Measurements from ENCODE around the gene MEIG1. TPM values are rescaled to one million over a fixed set of nuclear protein-coding genes. Genes with fewer than 3 reads are reported as not detected.
"Not testable (repeated sequence)": the region's sequence is repeated elsewhere in the genome, so short reads cannot be mapped to it uniquely, and the experiment has no call there.

The MEIG1 gene, protein sequence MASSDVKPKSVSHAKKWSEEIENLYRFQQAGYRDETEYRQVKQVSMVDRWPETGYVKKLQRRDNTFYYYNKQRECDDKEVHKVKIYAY
- total RNA-seq, result 0.40 TPM in 1 of 2 replicates, not detected in the other

DNA sequence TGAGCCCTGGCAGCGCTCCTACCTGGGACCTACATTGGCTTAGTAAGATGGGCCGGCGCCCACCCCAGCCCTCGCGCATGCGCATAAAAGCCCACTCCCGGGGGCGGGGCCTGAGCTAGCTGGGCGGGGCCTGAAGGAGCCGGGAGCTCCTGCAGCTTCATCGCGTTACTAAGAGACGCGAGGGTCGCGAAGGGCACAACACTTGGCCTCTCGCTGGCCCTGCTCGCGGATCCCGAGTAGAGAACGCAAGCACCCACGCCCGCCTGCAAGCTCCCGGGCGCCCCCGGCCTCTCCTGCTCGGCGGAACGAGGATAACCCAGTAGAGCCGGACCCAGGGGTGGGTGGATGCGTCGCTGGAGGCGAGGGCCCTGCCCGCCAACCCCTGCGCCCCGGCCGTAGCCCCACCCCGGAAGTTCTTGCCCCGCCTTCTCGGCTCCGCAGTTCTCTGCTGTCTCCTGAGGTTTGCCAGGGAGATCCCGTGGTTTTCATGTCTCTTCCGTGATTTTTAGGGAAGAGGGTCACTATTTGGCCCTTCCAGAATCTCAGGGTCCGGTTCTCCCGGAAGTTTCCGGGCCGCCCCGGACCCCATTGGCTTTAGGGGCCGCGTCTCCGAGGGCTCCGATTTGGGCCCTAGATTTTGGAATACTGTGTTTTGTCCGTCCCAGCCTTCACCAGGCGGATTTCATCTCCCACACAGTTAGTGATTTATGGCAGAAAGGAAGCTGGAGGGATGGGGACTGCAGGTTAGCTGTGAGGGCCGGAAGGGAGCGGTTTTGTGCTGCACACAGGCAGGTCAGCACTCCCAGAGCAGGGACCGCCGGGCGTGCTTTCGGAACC lies at the start of gene MEIG1:
TSS of gene MEIG1 (plus strand) at position 168 of the 837 bp plus-strand sequence. CDS start 7,081 bp downstream, outside the sequence.
- peak; percentile 89 for DNase-seq (ENCODE audit: low read depth)

DNA sequence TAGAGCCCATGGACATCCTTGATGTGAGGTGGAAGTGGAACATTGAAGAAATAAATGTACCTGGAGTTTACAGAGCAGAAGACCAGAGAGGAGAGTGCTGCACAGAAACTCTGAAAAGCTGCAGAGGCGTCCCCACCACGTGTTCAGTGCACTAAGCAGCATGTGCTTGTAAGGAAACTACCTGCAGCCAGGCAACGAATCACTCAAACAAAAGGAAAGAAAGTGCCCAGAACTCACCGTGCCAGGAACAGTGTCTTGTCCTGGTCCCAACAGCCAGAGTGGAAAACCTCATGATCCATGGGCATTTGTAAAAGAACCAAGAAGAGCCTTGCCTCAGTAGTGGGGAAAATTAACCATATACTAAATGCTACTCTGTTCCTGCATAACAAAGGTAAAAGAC lies 48.2 kb upstream of the MEIG1 start:
- no peak for DNase-seq (ENCODE audit: low read depth)

DNA sequence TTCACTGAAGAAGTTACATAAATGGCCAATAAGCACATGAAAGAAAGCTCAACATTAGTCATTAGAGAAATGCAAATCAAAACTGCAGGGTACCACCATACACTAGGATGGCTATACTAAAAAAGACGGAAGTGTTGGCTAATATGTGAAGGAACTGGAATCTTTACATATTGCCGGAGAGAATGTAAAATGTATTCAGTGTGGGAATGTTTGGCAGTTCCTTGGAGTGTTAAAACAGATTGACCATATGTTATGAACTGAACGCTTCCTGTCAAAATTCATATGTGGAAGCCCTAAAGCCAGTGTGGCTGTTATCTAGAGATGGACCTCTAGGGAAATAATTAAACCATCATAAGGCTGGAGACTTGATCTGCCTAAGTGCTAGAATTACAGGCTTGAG lies 47.4 kb upstream of the MEIG1 start:
- no peak for DNase-seq (ENCODE audit: low read depth)

DNA sequence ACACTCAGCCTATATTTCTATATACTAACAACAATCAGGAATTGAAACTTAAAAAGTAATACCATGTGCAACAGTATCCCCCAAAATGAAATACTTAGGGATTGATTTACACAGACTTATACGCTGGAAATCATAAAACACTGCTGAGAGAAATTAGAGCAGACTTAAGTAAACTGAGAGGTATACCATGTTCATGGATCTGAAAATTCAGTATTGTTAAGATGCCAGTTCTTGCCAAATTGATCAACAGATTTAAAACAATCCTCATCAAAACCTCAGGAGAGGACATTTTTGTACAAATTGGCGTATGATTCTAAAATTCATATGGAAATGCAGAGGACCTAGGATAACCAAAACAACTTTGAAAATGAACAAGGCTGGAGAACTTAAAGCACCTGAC lies 42.6 kb upstream of the MEIG1 start:
- no peak for DNase-seq (ENCODE audit: low read depth)

DNA sequence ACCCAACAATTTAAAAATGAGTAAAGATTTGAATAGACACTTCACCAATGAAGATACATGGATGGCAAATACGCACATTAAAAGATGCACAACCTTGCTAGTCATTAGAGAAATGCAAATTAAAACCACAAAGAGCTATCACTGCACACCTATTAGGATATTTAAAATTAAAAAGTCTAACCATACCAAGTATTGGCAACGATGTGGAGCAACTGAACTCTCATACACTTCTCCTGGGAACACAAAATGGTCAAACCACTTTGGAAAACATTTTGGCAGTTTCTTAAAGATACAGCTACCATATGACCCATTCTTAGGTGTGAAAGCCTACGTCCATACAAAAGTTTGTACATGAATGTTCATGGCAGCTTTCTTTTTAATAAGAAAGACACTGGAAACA lies 41.4 kb upstream of the MEIG1 start:
- DNase-seq (ENCODE audit: low read depth), result no peak

DNA sequence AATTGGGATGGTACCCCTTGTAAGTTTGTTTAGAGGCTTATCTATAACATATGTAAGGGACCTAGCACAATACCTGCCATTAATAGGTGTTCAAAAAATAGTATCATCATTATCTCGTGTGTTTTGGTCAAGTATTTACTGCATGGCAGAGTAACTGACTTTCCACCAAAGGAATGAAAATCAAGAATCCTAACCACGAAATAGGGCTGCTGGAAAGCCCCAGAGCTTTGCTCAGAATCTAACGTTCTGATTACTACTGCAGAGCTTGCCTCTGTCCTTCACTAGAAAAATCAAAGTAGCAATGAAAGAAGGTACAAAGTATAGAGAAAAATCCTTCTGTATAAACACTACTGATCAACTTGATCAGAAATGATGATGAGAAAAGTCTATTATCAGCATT lies 40.2 kb upstream of the MEIG1 start:
- no peak for DNase-seq (ENCODE audit: low read depth)

DNA sequence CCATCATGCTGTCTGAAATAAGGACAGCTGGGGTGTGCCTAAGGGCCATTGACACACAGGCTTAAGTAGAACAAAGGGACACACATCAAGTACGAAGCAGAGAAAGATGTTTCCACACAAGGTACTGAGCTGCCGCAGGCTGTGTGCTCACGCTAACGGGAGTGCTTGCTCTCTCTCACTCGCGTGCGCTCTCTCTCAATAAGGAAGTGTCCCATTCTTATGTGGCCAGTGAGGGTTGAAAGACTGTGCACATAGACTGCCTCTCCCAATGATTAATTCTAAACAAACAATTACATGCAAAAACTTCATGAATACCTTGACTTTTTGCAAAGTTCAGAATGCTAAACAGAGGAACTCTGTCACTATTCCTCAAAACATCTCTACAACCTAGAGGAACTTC lies 35.2 kb upstream of the MEIG1 start:
- DNase-seq (ENCODE audit: low read depth), result no peak

DNA sequence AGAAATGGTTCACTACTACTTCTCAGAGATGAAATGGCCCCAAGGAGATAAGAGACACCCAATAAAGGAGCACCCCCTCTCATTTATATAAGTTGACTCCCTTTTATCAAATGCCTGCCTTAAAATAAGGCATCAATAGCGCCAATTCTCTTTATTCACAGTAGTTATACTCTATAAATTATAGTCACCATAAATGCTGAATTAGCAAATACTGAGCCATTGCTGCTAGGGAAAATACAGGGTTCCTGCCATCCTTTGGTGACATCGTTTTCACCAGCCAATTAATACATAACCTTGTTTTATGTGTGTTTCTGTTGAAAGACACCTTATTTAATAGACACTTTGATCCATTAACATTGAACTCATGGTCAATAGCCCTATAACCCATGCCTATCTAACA lies 33.9 kb upstream of the MEIG1 start:
- DNase-seq (ENCODE audit: low read depth), result no peak

DNA sequence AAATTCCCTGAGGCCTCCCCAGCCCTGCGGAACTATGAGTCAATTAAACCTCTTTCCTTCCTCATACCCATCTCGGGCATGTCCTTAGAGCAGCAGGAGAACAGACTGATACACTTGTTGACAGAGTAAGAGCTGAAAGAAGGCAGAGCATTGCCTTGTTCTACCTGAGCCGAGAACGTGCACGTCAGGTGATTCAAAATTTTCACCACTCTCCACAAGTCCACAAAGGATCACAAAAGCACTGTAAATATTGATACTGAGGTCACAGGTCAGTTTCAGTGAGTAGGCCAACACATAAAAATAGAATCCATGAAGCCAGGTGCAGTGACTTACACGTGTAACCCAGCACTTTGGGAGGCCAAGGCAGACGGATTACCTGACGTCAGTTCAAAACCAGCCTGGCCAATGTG lies 33.1 kb upstream of the MEIG1 start:
- DNase-seq (ENCODE audit: low read depth), result peak; percentile 4

DNA sequence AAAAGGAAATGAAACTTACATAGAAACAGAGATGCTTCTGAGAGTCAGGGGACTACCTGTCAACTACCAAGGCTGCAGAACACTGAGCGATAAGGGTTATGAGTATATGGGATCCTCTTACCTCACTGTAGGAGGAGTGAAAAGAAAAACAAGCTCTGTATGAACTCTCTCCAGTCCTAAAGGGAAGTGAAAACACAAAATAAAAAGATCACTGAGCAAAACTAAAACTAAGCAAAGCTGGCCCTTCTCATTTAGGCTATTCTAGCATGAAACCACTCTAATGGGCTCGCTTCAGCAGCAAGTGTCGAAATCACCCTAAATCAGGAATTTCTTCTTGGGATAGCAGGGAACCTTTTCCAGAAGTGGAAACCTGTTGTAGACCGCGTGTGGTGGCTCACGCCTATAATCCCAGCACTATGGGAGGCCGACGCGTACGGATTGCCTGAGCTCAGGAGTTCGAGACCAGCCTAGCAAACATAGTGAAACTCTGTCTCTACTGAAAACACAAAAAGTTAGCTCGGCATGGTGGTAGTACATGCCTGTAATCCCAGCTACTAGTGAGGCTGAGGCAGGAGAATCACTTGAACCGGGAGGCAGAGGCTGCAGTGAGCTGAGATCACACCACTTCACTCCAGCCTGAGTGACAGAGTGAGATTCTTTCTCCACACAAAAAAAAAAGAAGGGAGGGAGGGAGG lies 32.3 kb upstream of the MEIG1 start:
- no peak for DNase-seq (ENCODE audit: low read depth)

DNA sequence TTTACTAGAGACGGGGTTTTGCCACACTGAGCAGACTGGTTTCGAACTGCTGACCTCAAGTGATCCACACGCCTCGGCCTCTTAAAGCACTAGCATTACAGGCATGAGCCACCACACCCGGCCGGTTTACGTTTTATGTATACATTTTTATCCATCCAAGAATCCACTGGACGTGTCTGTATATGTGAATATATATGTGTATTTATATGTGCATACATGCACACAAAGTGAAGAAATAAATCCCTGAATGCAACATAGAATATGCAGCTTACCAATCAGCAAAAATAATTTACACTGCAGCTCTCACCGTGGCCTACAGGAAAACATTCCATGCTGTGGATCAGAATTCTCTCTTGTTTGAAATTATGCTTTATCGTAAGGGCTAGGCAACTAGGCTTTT lies 28.6 kb upstream of the MEIG1 start:
- DNase-seq (ENCODE audit: low read depth), result no peak

DNA sequence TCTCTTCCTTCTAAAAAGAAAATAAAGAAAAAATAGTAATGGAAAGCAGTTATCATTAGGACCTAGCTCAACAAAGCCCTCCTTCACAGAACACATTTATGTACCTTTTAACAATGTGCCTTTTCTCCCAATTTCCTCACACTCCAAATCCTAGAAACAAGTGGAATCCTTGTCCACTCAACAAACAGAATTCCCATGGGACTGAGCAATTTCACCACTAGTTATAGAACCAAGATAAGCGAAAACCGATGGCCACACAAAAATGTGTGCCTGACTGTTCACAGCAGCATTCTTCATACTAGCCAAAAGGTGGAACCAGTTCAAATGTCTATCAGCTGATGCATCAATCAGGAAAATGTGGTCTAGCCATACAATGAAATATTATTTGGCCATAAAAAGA lies 22.6 kb upstream of the MEIG1 start:
- no peak for DNase-seq (ENCODE audit: low read depth)

DNA sequence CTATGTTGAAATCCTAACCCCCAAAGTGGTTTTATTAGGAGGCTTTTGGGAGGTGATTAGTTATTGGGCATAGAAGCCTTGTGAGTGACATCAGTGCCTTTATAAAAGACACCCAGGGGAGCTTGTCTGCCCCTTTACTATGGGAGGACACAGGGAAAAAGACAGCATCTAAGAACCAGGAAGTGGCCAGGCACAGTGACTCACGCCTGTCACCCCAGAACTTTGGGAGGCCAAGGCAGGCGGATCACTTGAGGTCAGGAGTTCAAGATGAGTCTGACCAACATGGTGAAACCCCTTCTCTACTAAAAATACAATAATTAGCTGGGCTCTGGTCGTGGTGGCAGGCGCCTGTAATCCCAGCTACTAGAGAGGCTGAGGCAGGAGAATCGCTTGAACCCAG lies 20.2 kb upstream of the MEIG1 start:
- not testable (repeated sequence) for DNase-seq (ENCODE audit: low read depth)

DNA sequence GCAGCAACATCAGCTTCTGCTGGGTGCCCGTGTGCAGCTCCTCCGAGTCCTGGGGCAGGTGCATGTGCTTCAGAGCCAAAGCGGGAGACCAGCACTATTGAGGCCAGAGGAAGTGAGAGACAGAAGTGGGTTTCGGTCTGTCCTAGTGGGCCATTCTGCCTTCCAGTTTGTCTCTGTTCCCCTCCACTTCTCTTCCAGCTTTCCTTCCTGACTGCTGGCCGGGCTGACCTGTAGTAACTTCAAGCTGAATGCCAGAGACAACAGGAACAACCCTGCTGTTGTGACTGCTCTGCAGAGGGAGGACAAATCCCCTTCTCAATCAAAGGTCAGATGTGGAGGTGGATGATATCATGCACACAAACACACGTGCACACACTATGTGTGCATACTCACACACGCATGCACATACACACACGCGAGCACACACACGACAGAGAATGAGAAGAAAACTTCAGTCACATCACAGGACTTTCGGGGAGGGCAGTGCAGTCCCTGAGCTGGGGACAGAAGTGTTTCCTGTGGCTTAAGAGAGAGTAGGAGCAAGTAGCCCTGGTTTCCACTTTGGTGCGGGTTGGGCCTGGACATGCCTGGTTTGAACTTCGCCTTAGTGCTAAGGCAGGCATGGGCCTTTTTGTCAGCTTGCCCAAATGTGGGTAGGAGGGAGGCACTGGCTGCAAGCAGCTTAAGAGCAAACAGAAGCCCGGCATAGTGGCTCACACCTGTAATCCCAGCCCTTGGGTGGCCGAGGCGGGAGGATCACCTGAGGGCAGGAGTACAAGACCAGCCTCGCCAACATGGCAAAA lies 16.8 kb upstream of the MEIG1 start:
- DNase-seq (ENCODE audit: low read depth), result not testable (repeated sequence)

DNA sequence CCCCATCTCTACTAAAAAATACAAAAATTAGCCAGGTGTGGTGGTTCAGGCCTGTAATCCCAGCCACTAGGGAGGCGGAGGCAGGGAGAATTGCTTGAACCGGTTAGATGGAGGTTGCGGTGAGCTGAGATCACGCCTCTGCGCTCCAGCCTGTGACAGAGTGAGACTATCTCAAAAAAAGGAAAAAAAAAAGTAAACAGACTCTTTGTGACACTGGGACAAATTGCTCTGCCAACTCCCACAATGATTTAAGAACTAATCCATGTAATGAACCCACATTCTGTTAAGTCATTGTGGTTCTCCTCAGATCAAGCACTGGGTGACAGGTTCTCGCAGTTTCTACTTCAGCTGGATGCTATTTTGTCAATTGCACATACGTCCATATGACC lies 16.2 kb upstream of the MEIG1 start:
- DNase-seq (ENCODE audit: low read depth), result not testable (repeated sequence)

DNA sequence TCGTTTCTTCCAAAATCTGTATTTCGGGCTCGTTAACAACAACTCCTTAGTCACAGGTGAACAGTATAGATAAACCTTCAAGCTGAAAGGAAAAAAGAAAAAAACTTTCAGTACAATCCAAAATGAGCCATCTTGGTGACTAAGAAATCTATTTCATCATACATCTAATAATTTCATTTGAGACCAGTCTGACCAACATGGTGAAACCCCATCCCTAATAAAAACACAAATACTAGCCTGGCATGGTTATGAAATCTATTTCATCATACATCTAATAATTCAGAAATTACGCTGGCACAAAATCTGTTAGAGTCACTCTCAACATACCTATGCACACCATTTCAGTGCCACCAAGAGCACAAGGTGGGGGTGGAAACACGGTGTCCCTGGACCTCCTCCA lies 14.1 kb upstream of the MEIG1 start:
- DNase-seq (ENCODE audit: low read depth), result no peak

DNA sequence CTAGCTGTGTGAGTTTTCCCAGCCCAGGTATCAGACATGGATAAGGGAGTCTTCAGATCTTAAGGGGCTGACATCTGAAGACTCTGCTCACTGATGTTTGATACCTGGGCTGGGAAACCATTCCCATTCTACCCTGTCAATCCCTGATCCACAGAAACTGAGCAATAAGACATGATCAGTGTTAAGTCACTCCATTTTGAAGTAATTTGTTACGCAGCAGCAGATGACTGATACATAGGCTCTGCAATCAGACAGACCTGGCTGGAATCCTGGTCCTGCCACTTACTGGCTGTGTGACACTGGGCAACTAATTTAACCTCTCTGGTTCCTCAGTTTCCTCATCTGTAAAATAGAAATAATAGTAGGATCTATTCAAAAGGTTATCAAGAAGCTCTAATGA lies 11.9 kb upstream of the MEIG1 start:
- DNase-seq (ENCODE audit: low read depth), result no peak

DNA sequence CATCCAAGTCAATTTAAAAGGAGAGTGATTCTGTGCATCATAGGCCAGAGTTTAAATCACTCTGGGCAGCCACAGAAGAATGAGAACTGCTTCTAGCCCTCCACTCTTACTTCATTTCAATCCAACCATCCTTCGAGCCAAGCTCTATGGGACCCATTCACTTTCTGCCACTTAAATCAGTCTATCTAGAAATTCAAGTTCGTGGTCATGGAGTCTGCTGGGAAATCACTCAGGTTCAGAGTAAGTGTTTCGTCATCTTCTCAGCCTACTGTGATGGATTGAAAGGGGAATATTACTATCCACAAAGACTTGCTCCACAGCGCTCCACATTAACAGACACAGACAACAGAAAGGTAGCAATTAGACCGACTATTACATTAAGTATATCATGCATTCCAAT lies 9.9 kb upstream of the MEIG1 start:
- peak; percentile 43 for DNase-seq (ENCODE audit: low read depth)

DNA sequence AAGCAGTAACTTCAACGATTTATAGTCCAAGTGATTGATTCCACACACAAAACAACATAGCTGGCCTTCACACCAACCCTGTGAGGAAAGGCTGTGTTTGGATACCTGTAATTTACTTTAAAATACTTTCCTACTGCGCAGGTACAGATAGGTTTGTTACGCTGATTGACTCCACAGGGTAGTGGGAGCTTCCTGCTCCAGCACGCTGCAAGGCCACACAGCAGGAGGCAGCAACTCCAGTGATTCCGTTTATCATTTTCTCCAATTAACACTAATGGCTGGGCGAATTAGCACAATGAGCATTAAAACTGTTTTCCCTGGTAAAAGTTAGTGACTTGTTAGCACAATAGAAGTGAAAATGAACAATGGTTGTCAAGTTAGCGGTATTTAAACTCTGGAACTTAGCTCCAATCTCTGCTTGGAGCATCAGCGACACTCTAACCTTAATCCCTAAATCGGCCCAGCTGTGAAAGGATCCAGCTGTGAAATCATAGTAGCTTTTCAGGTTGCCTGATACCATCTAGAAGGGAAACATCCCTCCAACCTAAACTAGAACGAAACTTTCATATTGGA lies 6.3 kb upstream of the MEIG1 start:
- DNase-seq (ENCODE audit: low read depth), result peak; percentile 20

DNA sequence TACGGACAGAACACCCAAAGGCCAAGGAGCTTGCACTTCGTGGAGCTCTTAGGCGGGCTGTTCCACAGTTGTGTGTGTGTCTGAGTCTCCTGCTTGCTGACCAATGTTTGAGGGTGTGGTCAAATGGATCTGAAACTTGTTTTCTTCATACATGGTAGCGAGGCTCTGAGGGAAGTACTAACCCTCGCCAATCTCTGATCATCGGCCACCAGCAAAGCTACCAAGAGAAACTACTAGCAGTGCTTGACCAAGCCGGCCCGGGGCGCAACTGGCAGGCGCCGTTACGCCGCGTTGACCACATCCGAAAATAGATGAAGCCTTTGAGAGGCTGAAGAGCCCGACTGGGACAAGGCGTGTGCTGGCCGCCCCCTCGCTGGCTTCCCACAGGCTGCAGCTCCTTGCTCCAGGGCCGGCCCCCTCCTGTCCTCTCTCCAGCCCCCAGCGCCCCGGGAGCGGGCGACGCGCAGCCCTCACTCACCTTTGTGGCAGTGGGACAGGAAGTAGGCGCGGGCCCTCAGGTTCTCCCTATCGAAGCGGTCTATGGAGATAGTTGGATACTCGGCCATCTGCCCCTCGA lies 5.7 kb upstream of the MEIG1 start:
- peak; percentile 57 for DNase-seq (ENCODE audit: low read depth)

DNA sequence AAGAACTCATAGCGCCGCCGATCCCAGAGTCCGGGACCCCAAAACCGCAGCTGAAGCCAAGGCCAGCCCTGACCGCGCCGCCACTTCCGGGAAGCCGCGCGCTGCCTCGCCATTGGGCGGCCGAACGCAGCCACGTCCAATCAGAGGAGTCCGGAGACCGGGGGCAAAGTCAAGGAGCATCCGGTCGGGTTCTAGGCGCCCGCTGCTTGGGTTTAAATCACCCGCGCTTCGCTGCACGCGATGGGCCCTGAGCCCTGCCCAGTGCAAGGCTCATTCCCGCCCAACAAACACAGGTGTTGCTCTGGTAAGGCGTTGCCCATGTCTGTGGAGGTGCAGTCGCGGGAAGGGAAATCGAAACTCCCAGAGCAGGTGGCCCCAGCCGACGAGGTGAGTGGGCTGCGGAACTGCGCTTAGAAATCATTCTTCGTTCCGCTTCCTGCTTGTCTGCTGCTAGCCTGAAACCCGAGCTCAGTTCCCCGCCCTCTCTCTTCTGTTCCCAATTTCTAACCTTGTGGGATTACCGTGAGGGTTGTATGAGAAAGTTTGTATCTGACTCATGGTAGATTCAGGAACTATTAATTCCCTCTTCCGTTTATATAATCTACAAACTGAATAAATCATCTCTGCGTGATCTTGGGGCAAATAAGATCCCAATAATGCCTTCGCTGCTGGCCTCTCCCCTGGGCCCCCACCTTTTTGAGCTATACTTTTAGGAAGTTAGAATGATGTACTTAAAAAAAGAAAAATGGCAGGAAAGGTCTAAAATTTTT lies 5.0 kb upstream of the MEIG1 start, which contains the start of gene DCLRE1C:
TSS of gene DCLRE1C (minus strand) at position 96 of the 770 bp plus-strand sequence. CDS start at position 10, 86 bp downstream.
- DNase-seq (ENCODE audit: low read depth), result peak; percentile 84

All from renal cortical epithelial cell (primary cell).